HEK293 (cell line): ENCODE measurements around the gene EDA.

Source experiments
- CTCF ChIA-PET: fragments of 350-600 bp; formaldehyde crosslinking; extraction: SDS; loops from one replicate; lab custom pipeline; 2021; ENCODE audit warnings: antibody characterized with exemption; lab: Yijun Ruan, JAX
- POLR2A ChIA-PET: fragments of 300-600 bp; formaldehyde crosslinking; extraction: SDS; loops from one replicate; lab custom pipeline; 2020; ENCODE audit warnings: antibody characterized with exemption, inconsistent platforms; lab: Yijun Ruan, JAX
- H3K27ac ChIP-seq: fragments of 200-500 bp; sonication (Bioruptor generic); 2 replicates; pipeline ENCODE4 v1.5.1; 2014; ENCODE audit warnings: low read depth, low read length, control low read depth, inconsistent platforms; ENCODE audit errors: extremely low read depth
- H3K36me3 ChIP-seq, 2 experiments: fragments of 200-500 bp in 1 of 2; sonication (Bioruptor generic) in 1 of 2; 1 replicate in 1 of 2; 2 replicates in 1 of 2; pipeline ENCODE4 v1.5.1; 2014 to 2017; ENCODE audit warnings: inconsistent platforms in 2 of 2, low read length in 2 of 2; ENCODE audit not compliant: control insufficient read depth in 2 of 2, insufficient read depth in 1 of 2
- H3K4me1 ChIP-seq: fragments of 200-500 bp; sonication (Bioruptor generic); 2 replicates; pipeline ENCODE4 v1.5.1; 2014; ENCODE audit warnings: mild to moderate bottlenecking, low read length, inconsistent platforms; ENCODE audit not compliant: control insufficient read depth, insufficient read depth
- H3K4me3 ChIP-seq: 2 replicates; pipeline ENCODE4 v1.5.1; 2011; ENCODE audit warnings: low read depth, mild to moderate bottlenecking, control low read depth, low read length, moderate library complexity
- H3K9me3 ChIP-seq: fragments of 200-500 bp; sonication (Bioruptor generic); 2 replicates; pipeline ENCODE4 v1.5.1; 2014; ENCODE audit warnings: low read depth, low read length, inconsistent platforms; ENCODE audit not compliant: control insufficient read depth, insufficient read depth
- GLI2 ChIP-seq: fragments of 450-650 bp; formaldehyde crosslinking; IDR thresholded peaks from 2 replicates; pipeline ENCODE4; 2017; ENCODE audit warnings: missing biosample characterization, missing genetic modification characterization, low read depth, borderline replicate concordance
- KLF10 ChIP-seq: fragments of 450-650 bp; IDR thresholded peaks from 2 replicates; pipeline ENCODE4 v1.5.1; 2018; ENCODE audit warnings: missing biosample characterization, mild to moderate bottlenecking, missing genetic modification characterization
- PRDM4 ChIP-seq: fragments of 450-650 bp; formaldehyde crosslinking; IDR thresholded peaks from 2 replicates; pipeline ENCODE4 v1.5.1; 2017; ENCODE audit warnings: missing biosample characterization, missing genetic modification characterization
- YY2 ChIP-seq: fragments of 450-650 bp; formaldehyde crosslinking; IDR thresholded peaks from 2 replicates; pipeline ENCODE4 v1.5.1; 2016; ENCODE audit warnings: missing biosample characterization, missing genetic modification characterization
- ZFP69B ChIP-seq: fragments of 450-650 bp; formaldehyde crosslinking; IDR thresholded peaks from 2 replicates; pipeline ENCODE4 v1.5.1; 2016; ENCODE audit warnings: missing biosample characterization, missing genetic modification characterization
- ZNF114 ChIP-seq: fragments of 450-650 bp; formaldehyde crosslinking; IDR thresholded peaks from 2 replicates; pipeline ENCODE4 v1.5.0; 2017; ENCODE audit warnings: missing biosample characterization, missing genetic modification characterization
- ZNF138 ChIP-seq: fragments of 450-650 bp; formaldehyde crosslinking; IDR thresholded peaks from 2 replicates; pipeline ENCODE4 v1.5.1; 2016; ENCODE audit warnings: missing biosample characterization, missing genetic modification characterization, borderline replicate concordance
- ZNF148 ChIP-seq: fragments of 450-650 bp; formaldehyde crosslinking; IDR thresholded peaks from 2 replicates; pipeline ENCODE4 v1.5.0; 2017; ENCODE audit warnings: missing biosample characterization, missing genetic modification characterization, borderline replicate concordance
- ZNF157 ChIP-seq: fragments of 450-650 bp; formaldehyde crosslinking; IDR thresholded peaks from 2 replicates; pipeline ENCODE4 v1.5.1; 2016; ENCODE audit warnings: missing biosample characterization, missing genetic modification characterization
- ZNF23 ChIP-seq: fragments of 450-650 bp; formaldehyde crosslinking; IDR thresholded peaks from 2 replicates; pipeline ENCODE4 v1.5.1; 2016; ENCODE audit warnings: missing biosample characterization, missing genetic modification characterization, borderline replicate concordance
- ZNF24 ChIP-seq: fragments of 450-650 bp; formaldehyde crosslinking; IDR thresholded peaks from 2 replicates; pipeline ENCODE4 v1.5.1; 2016; ENCODE audit warnings: missing biosample characterization, missing genetic modification characterization
- ZNF274 ChIP-seq, 2 experiments: fragments of 200-500 bp in 1 of 2; fragments of 450-650 bp in 1 of 2; sonication (Bioruptor generic) in 1 of 2; formaldehyde crosslinking in 1 of 2; IDR thresholded peaks; 2 replicates each; pipeline versions ENCODE4 v1.5.1 to v1.6.1; 2014 to 2016; ENCODE audit warnings: borderline replicate concordance in 1 of 2, inconsistent platforms in 1 of 2, low read length in 1 of 2, missing biosample characterization in 1 of 2, missing genetic modification characterization in 1 of 2
- ZNF324 ChIP-seq: fragments of 450-650 bp; formaldehyde crosslinking; IDR thresholded peaks from 2 replicates; pipeline ENCODE4 v1.5.1; 2016; ENCODE audit warnings: missing biosample characterization, missing genetic modification characterization
- ZNF366 ChIP-seq: fragments of 450-650 bp; formaldehyde crosslinking; conservative IDR thresholded peaks from 2 replicates; pipeline ENCODE4 v1.5.1; 2016; ENCODE audit warnings: missing biosample characterization, missing genetic modification characterization
- ZNF37A ChIP-seq: fragments of 450-650 bp; IDR thresholded peaks from 2 replicates; pipeline ENCODE4 v1.5.1; 2018; ENCODE audit warnings: missing biosample characterization, missing genetic modification characterization
- ZNF488 ChIP-seq: fragments of 450-650 bp; formaldehyde crosslinking; IDR thresholded peaks from 2 replicates; pipeline ENCODE4 v1.5.1; 2016; ENCODE audit warnings: missing biosample characterization, missing genetic modification characterization
- ZNF510 ChIP-seq: fragments of 450-650 bp; formaldehyde crosslinking; IDR thresholded peaks from 2 replicates; pipeline ENCODE4 v1.5.1; 2018; ENCODE audit warnings: mild to moderate bottlenecking, missing genetic modification characterization, missing biosample characterization; ENCODE audit not compliant: insufficient replicate concordance
- ZNF624 ChIP-seq: fragments of 450-650 bp; formaldehyde crosslinking; IDR thresholded peaks from 2 replicates; pipeline ENCODE4 v1.5.1; 2017; ENCODE audit warnings: missing biosample characterization, missing genetic modification characterization
- ZNF645 ChIP-seq: fragments of 450-650 bp; formaldehyde crosslinking; IDR thresholded peaks from 2 replicates; pipeline ENCODE4; 2016; ENCODE audit warnings: missing biosample characterization, missing genetic modification characterization
- ZNF664 ChIP-seq: fragments of 450-650 bp; formaldehyde crosslinking; IDR thresholded peaks from 2 replicates; pipeline ENCODE4 v1.5.1; 2016; ENCODE audit warnings: missing biosample characterization, missing genetic modification characterization
- ZNF830 ChIP-seq: fragments of 450-650 bp; IDR thresholded peaks from 2 replicates; pipeline ENCODE4 v1.5.0; 2018; ENCODE audit warnings: missing biosample characterization, missing genetic modification characterization, low read depth, mild to moderate bottlenecking, moderate library complexity
- ZSCAN16 ChIP-seq: fragments of 450-650 bp; formaldehyde crosslinking; IDR thresholded peaks from 2 replicates; pipeline ENCODE4 v1.5.1; 2016; ENCODE audit warnings: missing biosample characterization, missing genetic modification characterization
- ZSCAN23 ChIP-seq: fragments of 450-650 bp; formaldehyde crosslinking; IDR thresholded peaks from 2 replicates; pipeline ENCODE4 v1.5.1; 2016; ENCODE audit warnings: missing biosample characterization, missing genetic modification characterization
- TF ChIP-seq, protein P1 (sequence below): fragments of 450-650 bp; formaldehyde crosslinking; IDR thresholded peaks from 2 replicates; pipeline ENCODE4 v1.5.1; 2017; ENCODE audit warnings: missing biosample characterization, missing genetic modification characterization
- TF ChIP-seq, protein P2 (sequence below): fragments of 450-650 bp; formaldehyde crosslinking; IDR thresholded peaks from 2 replicates; pipeline ENCODE4 v1.5.1; 2016; ENCODE audit warnings: missing biosample characterization, missing genetic modification characterization
- TF ChIP-seq, protein P3 (sequence below): fragments of 450-650 bp; formaldehyde crosslinking; IDR thresholded peaks from 2 replicates; pipeline ENCODE4 v1.5.1; 2016; ENCODE audit warnings: missing biosample characterization, missing genetic modification characterization

EDA gene

GRCh38 chrX:69991685-69992084 is 375.8 kb downstream of the EDA start:
- POLR2A ChIA-PET = no interaction called here
- TF ChIP-seq ZNF37A (tag by site-specific recombination) = no peak
- no peak for TF ChIP-seq ZNF366 (tag by site-specific recombination)
- no peak for TF ChIP-seq ZNF488 (tag by site-specific recombination)
- TF ChIP-seq ZNF624 = no peak
- TF ChIP-seq, protein P1, sequence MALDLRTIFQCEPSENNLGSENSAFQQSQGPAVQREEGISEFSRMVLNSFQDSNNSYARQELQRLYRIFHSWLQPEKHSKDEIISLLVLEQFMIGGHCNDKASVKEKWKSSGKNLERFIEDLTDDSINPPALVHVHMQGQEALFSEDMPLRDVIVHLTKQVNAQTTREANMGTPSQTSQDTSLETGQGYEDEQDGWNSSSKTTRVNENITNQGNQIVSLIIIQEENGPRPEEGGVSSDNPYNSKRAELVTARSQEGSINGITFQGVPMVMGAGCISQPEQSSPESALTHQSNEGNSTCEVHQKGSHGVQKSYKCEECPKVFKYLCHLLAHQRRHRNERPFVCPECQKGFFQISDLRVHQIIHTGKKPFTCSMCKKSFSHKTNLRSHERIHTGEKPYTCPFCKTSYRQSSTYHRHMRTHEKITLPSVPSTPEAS (tag by site-specific recombination) = no peak
- TF ChIP-seq KLF10 (tag by site-specific recombination) = no peak
- no peak for TF ChIP-seq ZNF830 (tag by site-specific recombination)
- TF ChIP-seq ZNF324 (tag by site-specific recombination) = no peak
- no peak for TF ChIP-seq ZNF664 (tag by site-specific recombination)
- no peak for TF ChIP-seq ZNF24
- no peak for TF ChIP-seq ZFP69B (tag by site-specific recombination)
- TF ChIP-seq ZNF114 = no peak
- no peak for TF ChIP-seq YY2 (tag by site-specific recombination)
- TF ChIP-seq, protein P2, sequence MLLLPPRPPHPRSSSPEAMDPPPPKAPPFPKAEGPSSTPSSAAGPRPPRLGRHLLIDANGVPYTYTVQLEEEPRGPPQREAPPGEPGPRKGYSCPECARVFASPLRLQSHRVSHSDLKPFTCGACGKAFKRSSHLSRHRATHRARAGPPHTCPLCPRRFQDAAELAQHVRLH (tag by site-specific recombination) = no peak
- no peak for TF ChIP-seq ZSCAN16
- TF ChIP-seq ZNF138 (tag by site-specific recombination) = no peak
- TF ChIP-seq ZNF510 (tag by site-specific recombination) = no peak
- TF ChIP-seq ZSCAN23 (tag by site-specific recombination) = no peak
- peaks cover 2% of the 10 kb centered on the region for H3K9me3 ChIP-seq
- H3K36me3 ChIP-seq = no peaks in the 10 kb centered on the region
- no peak overlapping the region for H3K4me3 ChIP-seq
- CTCF ChIA-PET = interaction anchor here (0.7 to 0.9 kb wide), 2 partner anchors 42 to 439 kb away, joined by 3 read pairs; no protein-coding TSS in a partner anchor
- H3K4me1 ChIP-seq = no peaks in the 10 kb centered on the region
- no peak overlapping the region for H3K27ac ChIP-seq

DNA sequence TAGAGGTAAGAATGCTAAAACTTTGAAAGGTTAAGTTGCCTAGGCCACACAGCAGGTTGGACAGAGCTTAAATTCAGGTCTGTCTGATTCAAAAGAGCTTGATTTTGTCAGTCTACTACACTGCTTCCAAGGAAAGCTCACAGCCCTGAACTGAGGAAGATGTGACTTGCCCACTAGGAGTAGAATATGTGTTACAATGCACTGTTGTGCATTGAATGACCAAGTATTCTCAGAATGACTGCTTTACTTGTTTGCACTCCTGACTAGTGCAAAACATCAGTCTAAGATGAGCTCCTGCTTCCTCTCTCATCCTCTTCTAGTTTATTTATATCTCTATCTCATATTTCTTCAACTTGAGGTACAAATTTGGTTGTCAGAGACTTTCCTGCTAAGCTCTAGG is 377.6 kb downstream of the EDA start:
- ChIA-PET POLR2A (no interaction called here), CTCF (interaction anchor here (0.9 to 1.2 kb wide), 2 partner anchors 37 to 569 kb away, joined by 4 read pairs; no protein-coding TSS in a partner anchor)
- H3K36me3 ChIP-seq = no peaks in the 10 kb centered on the region
- H3K4me1 ChIP-seq = no peaks in the 10 kb centered on the region
- H3K4me3 ChIP-seq = no peak overlapping the region
- no peak overlapping the region for H3K27ac ChIP-seq
- no peaks in the 10 kb centered on the region for H3K9me3 ChIP-seq
- TF ChIP-seq, protein P3, sequence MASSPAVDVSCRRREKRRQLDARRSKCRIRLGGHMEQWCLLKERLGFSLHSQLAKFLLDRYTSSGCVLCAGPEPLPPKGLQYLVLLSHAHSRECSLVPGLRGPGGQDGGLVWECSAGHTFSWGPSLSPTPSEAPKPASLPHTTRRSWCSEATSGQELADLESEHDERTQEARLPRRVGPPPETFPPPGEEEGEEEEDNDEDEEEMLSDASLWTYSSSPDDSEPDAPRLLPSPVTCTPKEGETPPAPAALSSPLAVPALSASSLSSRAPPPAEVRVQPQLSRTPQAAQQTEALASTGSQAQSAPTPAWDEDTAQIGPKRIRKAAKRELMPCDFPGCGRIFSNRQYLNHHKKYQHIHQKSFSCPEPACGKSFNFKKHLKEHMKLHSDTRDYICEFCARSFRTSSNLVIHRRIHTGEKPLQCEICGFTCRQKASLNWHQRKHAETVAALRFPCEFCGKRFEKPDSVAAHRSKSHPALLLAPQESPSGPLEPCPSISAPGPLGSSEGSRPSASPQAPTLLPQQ (tag by site-specific recombination) = no peak
- TF ChIP-seq ZNF24 = no peak
- no peak for TF ChIP-seq GLI2 (tag by site-specific recombination)
- no peak for TF ChIP-seq ZNF157 (tag by site-specific recombination)
- no peak for TF ChIP-seq ZNF23 (tag by site-specific recombination)
- no peak for TF ChIP-seq ZNF645 (tag by site-specific recombination)
- no peak for TF ChIP-seq ZNF274 (IDR thresholded peaks at IDR 0.05; ENCODE audit: low read length)
- TF ChIP-seq ZNF274 (tag by site-specific recombination; IDR thresholded peaks at IDR 0.05; ENCODE audit: borderline replicate concordance) = no peak
- no peak for TF ChIP-seq ZNF148 (tag by site-specific recombination)
- TF ChIP-seq PRDM4 (tag by site-specific recombination) = no peak
